Keratinocyte (primary cell): ENCODE data around the gene NOTCH1.

ENCODE experiments used
- CTCF ChIP-seq, 3 experiments: IDR thresholded peaks in 1 of 3; conservative IDR thresholded peaks in 1 of 3; optimal IDR thresholded peaks in 1 of 3; 2 replicates in 2 of 3; 3 replicates in 1 of 3; pipeline versions ENCODE3 to v1.5.1; 2011; ENCODE audit warnings: low read length in 3 of 3, mild to moderate bottlenecking in 3 of 3, moderate library complexity in 2 of 3, control low read depth in 1 of 3, inconsistent platforms in 1 of 3; ENCODE audit not compliant: insufficient read depth in 2 of 3; ENCODE audit errors: extremely low read depth in 1 of 3
- EZH2 ChIP-seq: IDR thresholded peaks from one replicate; pipeline ENCODE4 v1.6.1; 2012; ENCODE audit warnings: inconsistent platforms, mild to moderate bottlenecking, low read length, moderate library complexity

- no peak for TF ChIP-seq CTCF (optimal IDR thresholded peaks at IDR 0.05 in 1 of 3, IDR thresholded peaks at IDR 0.05 in 1 of 3, conservative IDR thresholded peaks at IDR 0.05 in 1 of 3; ENCODE audit: extremely low read depth in 1 of 3, insufficient read depth in 2 of 3, low read length in 3 of 3)
- no peak for TF ChIP-seq EZH2
These were observed 12.5 kb upstream of the NOTCH1 start for GRCh38 chr9:136558373-136558772.
